ENCODE data around the gene IL20. TPM values are rescaled to one million over a fixed set of nuclear protein-coding genes. Genes with fewer than 3 reads are reported as not detected.
A peak's percentile ranks its signal among the peaks of the same experiment; 100 is the strongest.

The IL20 gene
- total and polyA plus RNA-seq, 2 of the 13 experiments (the other 11 are each of a cell fraction or from before 2014, with no cell fraction given) = 0.05 TPM; not detected in 1

- TF ChIP-seq TFDP2 (CRISPR knock-in tag; IDR thresholded peaks at IDR 0.05) = no peak
These were observed 6.3 kb upstream of the IL20 start (continued) for GRCh38 chr1:206859082-206859521.

- FAIRE-seq = no peak
- in situ Hi-C loops (cut with HindIII; ENCODE audit: extremely low pct_ligation_motif_present, low pct_unique_long_range_greater_than_20kb) = no loop called here
These were observed 5.3 kb upstream of the IL20 start for GRCh38 chr1:206860165-206860564.

GRCh38 chr1:206863266-206863665 is 2.2 kb upstream of the IL20 start:
- no peaks in the 10 kb centered on the region for H4K20me1 ChIP-seq (ENCODE audit: insufficient read depth, low read length)
- in situ Hi-C loops (cut with HindIII; ENCODE audit: extremely low pct_ligation_motif_present, low pct_unique_long_range_greater_than_20kb) (no loop called here), intact Hi-C loops (cut with micrococcal nuclease; ENCODE audit: unreplicated experiment) (no loop called here)
- H3K4me1 ChIP-seq (ENCODE audit: insufficient read depth, low read length) = no peaks in the 10 kb centered on the region
- TF ChIP-seq CBX1 (IDR thresholded peaks at IDR 0.05; ENCODE audit: low read depth) = no peak
- no peaks in the 10 kb centered on the region for H3K36me3 ChIP-seq (replicated peaks in 1 of 2; ENCODE audit: control insufficient read depth in 1 of 2, insufficient read depth in 2 of 2, low read length in 2 of 2)
- H2AFZ ChIP-seq (ENCODE audit: low read length) = no peak overlapping the region
- H3K9me3 ChIP-seq (ENCODE audit: low read length) = no peaks in the 10 kb centered on the region
- FAIRE-seq = no peak
- H3K27ac ChIP-seq (ENCODE audit: extremely low read length, insufficient read depth, low read length) = no peak overlapping the region
- no peak overlapping the region for H3K4me2 ChIP-seq (ENCODE audit: low read depth, low read length)
- peaks cover 0 to 8% of the 10 kb centered on the region in 2 experiments; a peak in 3 of 5 replicates for H3K27me3 ChIP-seq (ENCODE audit: control insufficient read depth in 1 of 2, insufficient read depth in 2 of 2, low read length in 2 of 2)
- ATAC-seq = no peak
- 0% methylated on average over 1 of the region's 1 CpG for WGBS (ENCODE audit: low lambda C conversion rate)
- no TSS peak for BruUV-seq (replicated peaks)
- no peak overlapping the region for H3K4me3 ChIP-seq (replicated peaks in 1 of 3; ENCODE audit: insufficient read depth in 1 of 3, low read depth in 2 of 3, low read length in 3 of 3)
- ChIA-PET POLR2A (no interaction called here), CTCF (ENCODE audit: low intra/inter-chr PET ratio, low total read pairs) (no interaction called here)
- H3K79me2 ChIP-seq (ENCODE audit: insufficient read depth, low read length) = no peaks in the 10 kb centered on the region
- no peak for DNase-seq (ENCODE audit: low spot score)
- no peak overlapping the region for H3K9ac ChIP-seq (ENCODE audit: insufficient read depth, low read depth, low read length)

More at GRCh38 chr1:206860165-206860564, 5.3 kb upstream of the IL20 start:
- Histone ChIP-seq H3K9me3 (ENCODE audit: low read length) (no peaks in the 10 kb centered on the region), H3K27ac (ENCODE audit: extremely low read length, insufficient read depth, low read length) (no peak overlapping the region), H2AFZ (ENCODE audit: low read length) (no peak overlapping the region), H4K20me1 (ENCODE audit: insufficient read depth, low read length) (no peaks in the 10 kb centered on the region), H3K79me2 (ENCODE audit: insufficient read depth, low read length) (no peaks in the 10 kb centered on the region), H3K27me3 (ENCODE audit: control insufficient read depth in 1 of 2, insufficient read depth in 2 of 2, low read length in 2 of 2) (peaks cover 0 to 5% of the 10 kb centered on the region in 2 experiments; a peak in 3 of 5 replicates), H3K9ac (ENCODE audit: insufficient read depth, low read depth, low read length) (no peak overlapping the region), H3K4me2 (ENCODE audit: low read depth, low read length) (no peak overlapping the region), H3K4me1 (ENCODE audit: insufficient read depth, low read length) (no peaks in the 10 kb centered on the region), H3K36me3 (replicated peaks in 1 of 2; ENCODE audit: control insufficient read depth in 1 of 2, insufficient read depth in 2 of 2, low read length in 2 of 2) (no peaks in the 10 kb centered on the region), H3K4me3 (replicated peaks in 1 of 3; ENCODE audit: insufficient read depth in 1 of 3, low read depth in 2 of 3, low read length in 3 of 3) (no peak overlapping the region)
- CTCF ChIA-PET (ENCODE audit: low intra/inter-chr PET ratio, low total read pairs) = no interaction called here
- ATAC-seq (no peak), DNase-seq (ENCODE audit: low spot score) (no peak)
- WGBS (ENCODE audit: low lambda C conversion rate) = 29% methylated on average over 4 of the region's 4 CpGs
- POLR2A ChIA-PET = no interaction called here
- TF ChIP-seq ZNF263 (CRISPR knock-in tag; IDR thresholded peaks at IDR 0.05) (no peak), MAFK (conservative IDR thresholded peaks at IDR 0.05 in 1 of 2, IDR thresholded peaks at IDR 0.05 in 1 of 2; ENCODE audit: low read length in 2 of 2) (peak in 1 of 2 experiments; percentile 32; a peak in 1 of 4 replicates), ZNF839 (CRISPR knock-in tag; IDR thresholded peaks at IDR 0.05; ENCODE audit: borderline replicate concordance) (no peak), RFX1 (IDR thresholded peaks at IDR 0.05) (no peak)
- no TSS peak for BruUV-seq (replicated peaks)
- intact Hi-C loops (cut with micrococcal nuclease; ENCODE audit: unreplicated experiment) = no loop called here
